Hepatocyte (in vitro differentiated cells): ENCODE measurements around the gene SCYL3.

Source experiments
- CTCF ChIP-seq: fragments of 200-600 bp; sonication (generic); IDR thresholded peaks from 2 replicates; pipeline ENCODE4 v1.5.1; 2016; ENCODE audit warnings: antibody characterized with exemption, mild to moderate bottlenecking; ENCODE audit not compliant: poor library complexity
- EZH2phosphoT487 ChIP-seq: fragments of 200-600 bp; sonication (generic); IDR thresholded peaks from one replicate; pipeline ENCODE4 v1.6.1; 2018; ENCODE audit warnings: antibody characterized with exemption, mild to moderate bottlenecking, low read depth, moderate library complexity; ENCODE audit not compliant: unreplicated experiment, severe bottlenecking

- TF ChIP-seq CTCF = no peak
- TF ChIP-seq EZH2phosphoT487 = no peak
Measured at GRCh38 chr1:169853341-169853740, 40.4 kb downstream of the SCYL3 start.
